H1 (cell line): ENCODE measurements around the gene GTSE1.

Experiments
- EP300 ChIP-seq, 2 experiments: IDR thresholded peaks; 1 replicate in 1 of 2; 2 replicates in 1 of 2; pipeline ENCODE4 v1.6.1; 2011 to 2012; ENCODE audit warnings: low read depth in 2 of 2, low read length in 2 of 2, mild to moderate bottlenecking in 2 of 2, borderline replicate concordance in 1 of 2, inconsistent platforms in 1 of 2, moderate library complexity in 1 of 2
- RFX5 ChIP-seq: IDR thresholded peaks from 2 replicates; pipeline ENCODE4 v1.6.1; 2011; ENCODE audit warnings: low read depth, low read length, improper control_type of control experiment, borderline replicate concordance

DNA sequence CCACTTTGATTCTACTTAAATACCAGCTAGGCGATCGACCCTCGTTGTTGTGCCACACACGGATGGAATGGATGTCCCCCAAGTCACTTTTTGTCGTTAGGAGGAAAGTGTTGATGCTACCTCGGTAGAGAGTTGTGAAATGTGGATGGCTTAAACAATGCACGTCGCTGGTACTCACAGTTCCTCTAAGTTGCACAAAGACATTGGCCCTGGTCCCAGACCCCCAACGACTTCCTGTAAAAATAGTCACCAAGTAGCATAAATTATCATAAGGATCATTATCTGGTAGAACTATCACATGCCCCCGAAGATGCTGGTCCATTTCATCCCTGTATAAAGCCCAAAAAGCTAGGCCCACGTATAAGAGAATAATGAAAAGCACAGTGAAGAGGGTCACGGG, 37.3 kb upstream of the GTSE1 start:
- TF ChIP-seq EP300 (IDR thresholded peaks at IDR 0.05; ENCODE audit: borderline replicate concordance in 1 of 2, low read depth in 2 of 2, low read length in 2 of 2): no peak
- TF ChIP-seq RFX5: no peak
